Measurements from ENCODE around the gene NINJ1.

DNA sequence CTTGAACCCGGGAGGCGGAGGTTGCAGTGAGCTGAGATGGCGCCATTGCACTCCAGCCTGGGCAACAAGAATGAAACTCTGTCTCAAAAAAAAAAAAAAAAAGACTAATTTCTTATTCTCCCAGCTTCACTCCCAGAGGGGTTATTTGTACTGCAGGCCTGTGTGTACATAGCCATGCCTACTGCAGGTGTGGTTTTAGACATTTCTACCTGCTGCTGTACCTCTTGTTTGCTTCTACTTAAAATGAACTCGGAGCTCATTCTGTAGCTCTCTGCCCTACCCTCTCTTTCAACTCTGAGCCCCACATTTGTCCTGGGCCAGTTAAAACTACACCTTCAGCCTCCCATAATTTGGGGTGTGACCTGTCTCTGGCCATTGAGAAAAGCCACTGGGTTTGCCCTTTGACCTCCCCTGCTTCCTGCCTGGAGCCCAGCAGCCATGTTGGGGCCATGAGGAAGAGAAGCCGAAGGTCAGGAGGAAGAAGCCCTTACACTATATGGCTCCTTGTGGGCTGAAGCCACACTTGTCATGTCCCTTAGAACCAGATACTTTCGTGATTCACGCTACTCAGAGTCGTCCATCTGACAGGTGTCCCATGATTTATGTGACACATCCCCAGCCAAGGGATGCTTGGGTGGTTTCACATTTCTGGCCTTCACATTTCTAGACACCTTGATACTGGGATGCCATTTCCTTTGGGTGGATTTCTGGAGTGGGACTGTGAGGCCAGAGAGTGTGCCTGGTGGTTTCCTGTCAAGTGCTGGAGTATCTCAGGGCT lies 47.4 kb downstream of the NINJ1 start:
- no peak for TF ChIP-seq POLR2A (IDR thresholded peaks at IDR 0.05)
- TF ChIP-seq, protein P1, sequence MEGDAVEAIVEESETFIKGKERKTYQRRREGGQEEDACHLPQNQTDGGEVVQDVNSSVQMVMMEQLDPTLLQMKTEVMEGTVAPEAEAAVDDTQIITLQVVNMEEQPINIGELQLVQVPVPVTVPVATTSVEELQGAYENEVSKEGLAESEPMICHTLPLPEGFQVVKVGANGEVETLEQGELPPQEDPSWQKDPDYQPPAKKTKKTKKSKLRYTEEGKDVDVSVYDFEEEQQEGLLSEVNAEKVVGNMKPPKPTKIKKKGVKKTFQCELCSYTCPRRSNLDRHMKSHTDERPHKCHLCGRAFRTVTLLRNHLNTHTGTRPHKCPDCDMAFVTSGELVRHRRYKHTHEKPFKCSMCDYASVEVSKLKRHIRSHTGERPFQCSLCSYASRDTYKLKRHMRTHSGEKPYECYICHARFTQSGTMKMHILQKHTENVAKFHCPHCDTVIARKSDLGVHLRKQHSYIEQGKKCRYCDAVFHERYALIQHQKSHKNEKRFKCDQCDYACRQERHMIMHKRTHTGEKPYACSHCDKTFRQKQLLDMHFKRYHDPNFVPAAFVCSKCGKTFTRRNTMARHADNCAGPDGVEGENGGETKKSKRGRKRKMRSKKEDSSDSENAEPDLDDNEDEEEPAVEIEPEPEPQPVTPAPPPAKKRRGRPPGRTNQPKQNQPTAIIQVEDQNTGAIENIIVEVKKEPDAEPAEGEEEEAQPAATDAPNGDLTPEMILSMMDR (IDR thresholded peaks at IDR 0.05) = no peak
- TF ChIP-seq POLR2AphosphoS5 (IDR thresholded peaks at IDR 0.05) = no peak
